Osteocyte (in vitro differentiated cells): ENCODE measurements around the gene EGR1. TPM values are rescaled to one million over a fixed set of nuclear protein-coding genes. Genes with fewer than 3 reads are reported as not detected.

Source experiments
- DNase-seq: peaks from one replicate; pipeline ENCODE4 v3.0.0; 2021; ENCODE audit warnings: mixed read lengths; ENCODE audit not compliant: unreplicated experiment; ENCODE audit errors: extremely low spot score
- H3K27ac Mint-ChIP-seq: one replicate; pipeline ENCODE4 v1.8.0; 2021; ENCODE audit warnings: mild to moderate bottlenecking, mixed read lengths; ENCODE audit not compliant: unreplicated experiment
- H3K27me3 Mint-ChIP-seq: one replicate; pipeline ENCODE4 v1.8.0; 2021; ENCODE audit warnings: mixed read lengths; ENCODE audit not compliant: unreplicated experiment
- H3K36me3 Mint-ChIP-seq: one replicate; pipeline ENCODE4 v1.8.0; 2021; ENCODE audit warnings: mixed read lengths; ENCODE audit not compliant: unreplicated experiment
- H3K4me1 Mint-ChIP-seq: one replicate; pipeline ENCODE4 v1.8.0; 2021; ENCODE audit warnings: mixed read lengths; ENCODE audit not compliant: unreplicated experiment
- H3K4me3 Mint-ChIP-seq: one replicate; pipeline ENCODE4 v1.8.0; 2021; ENCODE audit warnings: mild to moderate bottlenecking, moderate library complexity, mixed read lengths; ENCODE audit not compliant: unreplicated experiment
- H3K9me3 Mint-ChIP-seq: one replicate; pipeline ENCODE4 v1.8.0; 2021; ENCODE audit warnings: mixed read lengths; ENCODE audit not compliant: unreplicated experiment
- CTCF ChIP-seq: fragments of 200-600 bp; sonication (generic); IDR thresholded peaks from 2 replicates; pipeline ENCODE4 v1.5.0; 2021; ENCODE audit warnings: antibody characterized with exemption, mild to moderate bottlenecking, moderate library complexity
- total RNA-seq: library from RNA; stranded (reverse); gene quantifications from 2 replicates; pipeline ENCODE4 v1.2.1, GENCODE V29; 2021

The EGR1 gene
- total RNA-seq, 1 donor from 2014 or later, result 415 TPM

DNA sequence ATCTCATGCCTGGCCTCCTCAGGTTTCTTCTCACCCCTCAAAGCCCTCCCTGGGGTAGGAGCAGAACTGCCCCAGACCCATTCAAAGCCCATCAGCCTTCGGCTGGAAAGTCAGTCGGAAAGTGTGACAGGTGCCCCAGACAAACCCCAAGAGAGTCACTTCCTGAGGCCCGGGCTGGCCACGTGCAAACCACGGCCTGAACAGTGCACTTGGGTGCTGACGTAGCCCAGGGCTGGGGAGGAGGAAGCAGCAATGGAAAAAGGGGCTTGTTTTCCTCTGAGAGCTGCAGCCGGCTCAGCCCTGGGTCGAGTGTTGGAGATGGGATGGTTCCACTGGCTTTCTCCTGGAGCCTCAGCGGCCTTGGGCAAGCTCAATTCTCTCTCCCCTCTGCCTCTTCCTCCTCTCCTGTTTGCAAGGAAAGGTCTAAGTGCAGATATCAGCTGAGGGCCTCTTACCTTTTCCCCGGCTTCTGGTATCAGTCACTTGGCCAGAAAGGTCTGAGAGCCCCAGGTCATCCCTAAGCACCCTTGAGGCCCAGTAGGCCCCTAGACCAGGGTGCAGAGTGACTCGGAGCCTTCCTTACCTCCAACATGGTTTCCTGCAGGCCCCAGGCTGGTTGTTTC, 5.9 kb upstream of the EGR1 start:
- no peak overlapping the region for H3K27ac Mint-ChIP-seq
- no peaks in the 10 kb centered on the region for H3K9me3 Mint-ChIP-seq
- no peaks in the 10 kb centered on the region for H3K27me3 Mint-ChIP-seq
- no peaks in the 10 kb centered on the region for H3K36me3 Mint-ChIP-seq
- no peak for DNase-seq
- no peak overlapping the region for H3K4me3 Mint-ChIP-seq
- H3K4me1 Mint-ChIP-seq, result peaks cover 8% of the 10 kb centered on the region
- TF ChIP-seq CTCF, result no peak

- no peak overlapping the region for H3K27ac Mint-ChIP-seq
- H3K4me3 Mint-ChIP-seq, result no peak overlapping the region
- no peaks in the 10 kb centered on the region for H3K9me3 Mint-ChIP-seq
- TF ChIP-seq CTCF, result no peak
- no peaks in the 10 kb centered on the region for H3K36me3 Mint-ChIP-seq
- H3K4me1 Mint-ChIP-seq, result peaks cover 8% of the 10 kb centered on the region
- no peaks in the 10 kb centered on the region for H3K27me3 Mint-ChIP-seq
- no peak for DNase-seq
Measured at GRCh38 chr5:138460032-138460693, 5.1 kb upstream of the EGR1 start.

DNA sequence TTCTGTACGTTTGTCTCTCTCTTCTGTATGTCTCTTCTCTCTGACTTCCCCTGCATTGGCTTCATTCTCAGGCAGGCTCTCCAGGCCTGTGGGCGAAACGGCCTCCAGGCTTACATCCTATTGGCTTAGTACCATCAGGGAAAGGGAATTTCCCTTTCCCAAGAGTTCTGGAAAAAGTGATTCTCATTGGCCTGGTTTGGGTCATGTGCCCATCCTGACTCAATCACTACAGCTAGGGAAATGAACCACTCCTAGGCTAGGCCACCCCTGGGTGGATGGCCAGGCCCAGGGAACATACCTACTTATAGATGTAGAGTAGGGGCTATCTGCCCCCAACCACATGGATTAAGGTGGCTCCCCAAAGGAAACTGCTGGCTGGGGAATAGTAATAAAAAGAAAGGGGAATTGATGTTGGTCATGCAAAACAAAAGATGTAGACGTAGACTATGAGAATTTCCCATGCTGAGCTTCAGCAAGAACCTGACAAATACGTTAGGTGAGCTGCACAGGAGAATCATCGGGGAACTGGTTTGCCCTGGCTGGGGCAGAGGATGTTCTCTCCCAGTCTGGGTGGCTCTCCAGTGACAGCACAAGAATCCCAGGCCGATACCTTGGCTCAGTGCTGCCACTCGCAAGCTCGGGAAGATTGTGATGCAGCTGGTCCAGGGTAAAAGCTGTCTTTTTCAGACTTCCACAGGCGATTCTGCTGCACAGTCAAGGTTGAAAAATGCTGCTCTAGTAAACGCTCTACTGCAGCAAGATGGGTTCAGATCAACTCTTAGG, 3.7 kb upstream of the EGR1 start:
- TF ChIP-seq CTCF, result no peak
- no peak overlapping the region for H3K27ac Mint-ChIP-seq
- H3K4me3 Mint-ChIP-seq, result peak overlapping the region; percentile 26
- H3K4me1 Mint-ChIP-seq, result peaks cover 9% of the 10 kb centered on the region
- H3K36me3 Mint-ChIP-seq, result peaks cover 1% of the 10 kb centered on the region
- H3K27me3 Mint-ChIP-seq, result no peaks in the 10 kb centered on the region
- no peak for DNase-seq
- H3K9me3 Mint-ChIP-seq, result no peaks in the 10 kb centered on the region

GRCh38 chr5:138463419-138464007, 1.8 kb upstream of the EGR1 start:
- TF ChIP-seq CTCF, result no peak
- Mint-ChIP-seq H3K36me3 (peaks cover 21% of the 10 kb centered on the region), H3K27me3 (no peaks in the 10 kb centered on the region), H3K27ac (peak overlapping the region; percentile 92), H3K4me1 (peaks cover 29% of the 10 kb centered on the region), H3K9me3 (no peaks in the 10 kb centered on the region), H3K4me3 (peak overlapping the region; percentile 83)
- DNase-seq, result no peak

- TF ChIP-seq CTCF, result peak; percentile 94
- Mint-ChIP-seq H3K27me3 (no peaks in the 10 kb centered on the region), H3K9me3 (no peaks in the 10 kb centered on the region), H3K4me1 (peaks cover 33% of the 10 kb centered on the region), H3K27ac (peak overlapping the region; percentile 92), H3K4me3 (peak overlapping the region; percentile 83), H3K36me3 (peaks cover 25% of the 10 kb centered on the region)
- DNase-seq, result peak; percentile 99
Measured at GRCh38 chr5:138464008-138464387, 1.3 kb upstream of the EGR1 start.
